Psoas muscle (tissue), 8 donors: ENCODE data around the gene PMEPA1. TPM values are rescaled to one million over a fixed set of nuclear protein-coding genes. Genes with fewer than 3 reads are reported as not detected.

Experiments
- ATAC-seq, 4 donors: fragments of 200-7000 bp; cut with Tn5 transposase; one replicate each; pipeline ENCODE4 v1.9.1; 2020; ENCODE audit warnings: moderate library complexity in 3 of 4, mild to moderate bottlenecking in 2 of 4
- DNase-seq, 2 donors: peaks; one replicate each; pipeline ENCODE4 v3.0.0-alpha.2; 2020
- H3K27ac ChIP-seq: fragments of 200-600 bp; one replicate; pipeline ENCODE4 v1.8.0; 2022
- H3K27me3 ChIP-seq, 3 donors: fragments of 200-600 bp in 1 of 3; one replicate each; pipeline versions ENCODE4 v1.6.1 to v1.8.0; 2013 to 2022; ENCODE audit warnings: low read length in 2 of 3, mild to moderate bottlenecking in 2 of 3, moderate library complexity in 1 of 3; ENCODE audit not compliant: insufficient read depth in 3 of 3
- H3K36me3 ChIP-seq, 2 donors: fragments of 200-600 bp in 1 of 2; one replicate each; pipeline versions ENCODE4 v1.6.1 to v1.8.0; 2013 to 2022; ENCODE audit warnings: low read depth in 1 of 2, mild to moderate bottlenecking in 1 of 2, moderate library complexity in 1 of 2; ENCODE audit not compliant: insufficient read depth in 1 of 2
- H3K4me1 ChIP-seq: fragments of 200-600 bp; one replicate; pipeline ENCODE4 v1.8.0; 2022
- H3K4me3 ChIP-seq: fragments of 200-600 bp; one replicate; pipeline ENCODE4 v1.8.0; 2022; ENCODE audit warnings: mild to moderate bottlenecking
- H3K9me3 ChIP-seq: fragments of 200-600 bp; one replicate; pipeline ENCODE4 v1.8.0; 2022
- WGBS, 3 donors: extraction: QIAGEN DNeasy Blood & Tissue Kit; methylation state at CpG; one replicate each; pipeline versions ENCODE4 v1.1.6 to v1.1.7; 2013; 5-methylcytosine and 5-hydroxymethylcytosine counted together
- intact Hi-C, 2 donors: fragments of 100-400 bp; cut with DNase I; formaldehyde crosslinking; loops; one replicate each; pipeline versions ENCODE4 v1.11.0 to v1.14.2; 2022
- polyA plus RNA-seq, 3 donors: library from polyadenylated mRNA; stranded (reverse); fragments of 200-250 nt; gene quantifications; one replicate each; pipeline ENCODE4 v1.2.3, GENCODE V29; 2013
- total RNA-seq, 4 donors: library from RNA; stranded (reverse); fragmentation: NEBNext Ultra II Directional in 2 of 4; extraction: Animal tissue kit (Norgen Biotek cat#: 25700) in 2 of 4; gene quantifications; one replicate each; pipeline versions ENCODE4 v1.2.1 to v1.2.4, GENCODE V29; 2021 to 2023
- TF ChIP-seq, protein P1 (sequence below): fragments of 200-600 bp; IDR thresholded peaks from one replicate; pipeline ENCODE4 v1.8.0; 2022; ENCODE audit warnings: antibody characterized with exemption
- donor health status: healthy with polysubstance abuse.
- donor health status: DM: no; HTN: no; CAD: no; lungs with moderate emphysema.
- donor health status: Bipolar disorder and iron deficiency.
- donor health status: healthy.
- donor health status: DM: yes; HTN: yes; CAD: no.
- donor health status: DM: no; HTN: no; CAD: no.
- donor health status: DM: no; HTN: no; CAD: no.
- donor health status: DM: yes; HTN: yes; CAD: no.

Gene PMEPA1
- total and polyA plus RNA-seq, 7 donors = 8.9 to 34.0 (median 17.1) TPM

DNA sequence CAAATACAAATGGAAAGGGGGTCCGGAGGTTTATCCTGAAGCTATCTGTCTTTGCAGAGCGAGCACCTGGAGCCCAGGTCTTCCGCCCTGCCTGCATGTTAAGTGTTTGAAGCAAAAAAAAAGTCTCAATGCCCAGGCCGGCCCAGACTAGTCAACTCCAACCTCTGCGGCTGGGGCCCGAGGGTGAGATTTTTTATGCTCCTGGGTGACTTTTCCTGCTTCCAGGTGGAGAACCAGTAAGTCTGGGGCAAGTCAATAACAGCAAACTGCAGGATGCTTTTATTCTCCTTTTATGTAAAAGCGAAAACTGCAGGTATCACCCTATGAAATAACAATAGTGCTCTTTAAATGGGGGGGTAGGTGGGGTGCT lies 87.6 kb downstream of the PMEPA1 start:
- H3K27me3 ChIP-seq = peaks cover 0 to 2% (median 0%) of the 10 kb centered on the region in 3 donors
- H3K4me3 ChIP-seq = no peak overlapping the region
- peaks cover 6% of the 10 kb centered on the region for H3K9me3 ChIP-seq
- no peaks in the 10 kb centered on the region for H3K36me3 ChIP-seq
- intact Hi-C loops = no loop called here
- H3K4me1 ChIP-seq = no peaks in the 10 kb centered on the region
- ATAC-seq = no peak
- H3K27ac ChIP-seq = no peak overlapping the region
- TF ChIP-seq, protein P1, sequence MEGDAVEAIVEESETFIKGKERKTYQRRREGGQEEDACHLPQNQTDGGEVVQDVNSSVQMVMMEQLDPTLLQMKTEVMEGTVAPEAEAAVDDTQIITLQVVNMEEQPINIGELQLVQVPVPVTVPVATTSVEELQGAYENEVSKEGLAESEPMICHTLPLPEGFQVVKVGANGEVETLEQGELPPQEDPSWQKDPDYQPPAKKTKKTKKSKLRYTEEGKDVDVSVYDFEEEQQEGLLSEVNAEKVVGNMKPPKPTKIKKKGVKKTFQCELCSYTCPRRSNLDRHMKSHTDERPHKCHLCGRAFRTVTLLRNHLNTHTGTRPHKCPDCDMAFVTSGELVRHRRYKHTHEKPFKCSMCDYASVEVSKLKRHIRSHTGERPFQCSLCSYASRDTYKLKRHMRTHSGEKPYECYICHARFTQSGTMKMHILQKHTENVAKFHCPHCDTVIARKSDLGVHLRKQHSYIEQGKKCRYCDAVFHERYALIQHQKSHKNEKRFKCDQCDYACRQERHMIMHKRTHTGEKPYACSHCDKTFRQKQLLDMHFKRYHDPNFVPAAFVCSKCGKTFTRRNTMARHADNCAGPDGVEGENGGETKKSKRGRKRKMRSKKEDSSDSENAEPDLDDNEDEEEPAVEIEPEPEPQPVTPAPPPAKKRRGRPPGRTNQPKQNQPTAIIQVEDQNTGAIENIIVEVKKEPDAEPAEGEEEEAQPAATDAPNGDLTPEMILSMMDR = no peak
- DNase-seq = no peak
- WGBS, 3 donors = 85 to 90% (median 86%) methylated on average over 7 of the region's 7 CpGs

DNA sequence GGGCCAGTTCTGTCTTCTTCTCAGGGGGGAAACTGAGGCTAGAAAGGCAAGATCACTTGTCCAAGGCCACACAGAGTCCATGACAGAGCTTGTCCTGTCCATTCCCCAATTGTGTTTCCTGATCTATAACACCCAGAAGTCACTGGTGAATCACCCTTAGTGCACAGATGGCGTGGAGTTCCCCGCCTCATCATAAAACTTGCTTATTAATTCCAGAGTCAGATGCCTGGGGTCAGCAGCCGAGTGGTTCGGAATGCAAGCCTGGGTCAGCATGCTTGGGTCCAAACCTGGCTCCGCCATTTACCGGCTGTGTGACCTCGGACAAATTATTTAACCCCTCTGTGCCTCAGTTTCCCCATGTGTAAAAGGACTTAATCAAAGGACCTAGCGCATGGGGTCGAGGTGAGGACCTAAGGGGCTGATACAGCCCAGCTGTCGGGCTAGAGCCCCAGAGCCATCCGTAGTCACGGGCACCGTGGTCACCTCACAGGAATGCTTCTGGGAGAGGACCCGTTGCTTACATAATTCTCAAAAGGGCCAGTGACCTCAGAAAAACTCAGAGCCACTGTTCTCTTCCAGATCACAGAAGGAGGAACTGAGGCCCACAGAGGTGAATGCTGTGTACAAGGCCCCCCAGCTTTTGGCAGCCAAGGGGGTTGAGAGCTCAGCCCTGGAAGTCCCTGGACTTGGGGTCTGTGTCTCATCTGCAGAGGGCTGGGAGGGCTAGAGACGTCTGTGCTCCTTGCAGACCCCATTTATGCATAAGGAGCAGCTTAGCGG lies 88.2 kb downstream of the PMEPA1 start:
- WGBS, 3 donors = 86 to 88% (median 86%) methylated on average over 16 of the region's 16 CpGs
- Histone ChIP-seq H3K9me3 (peaks cover 6% of the 10 kb centered on the region), H3K4me1 (no peaks in the 10 kb centered on the region), H3K27me3 (peaks cover 0 to 2% (median 0%) of the 10 kb centered on the region in 3 donors), H3K4me3 (no peak overlapping the region), H3K27ac (no peak overlapping the region), H3K36me3 (no peaks in the 10 kb centered on the region)
- intact Hi-C loops = no loop called here
- no peak for ATAC-seq
- DNase-seq = no peak
- TF ChIP-seq, protein P1 = no peak

DNA sequence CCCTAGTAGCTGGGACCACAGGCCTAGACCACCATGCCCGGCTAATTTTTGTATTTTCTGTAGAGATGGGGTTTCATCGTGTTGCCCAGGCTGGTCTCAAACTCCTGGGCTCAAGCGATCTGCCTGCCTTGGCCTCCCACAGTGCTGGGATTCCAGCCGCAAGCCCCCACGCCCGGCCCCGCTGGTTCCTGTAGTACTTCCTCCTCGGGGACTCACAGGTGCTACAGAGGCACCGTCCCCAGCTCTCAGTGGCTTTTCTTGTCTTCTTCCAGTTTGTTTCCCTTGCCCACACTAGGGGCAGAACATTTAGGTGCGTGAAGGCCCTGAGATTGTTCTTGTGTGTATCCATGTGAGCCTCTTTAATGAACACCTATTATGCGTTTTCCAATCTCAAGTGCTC lies 88.8 kb downstream of the PMEPA1 start:
- H3K27ac ChIP-seq = no peak overlapping the region
- H3K4me1 ChIP-seq = no peaks in the 10 kb centered on the region
- intact Hi-C loops = no loop called here
- 77 to 83% (median 80%) methylated on average over 11 of the region's 11 CpGs for WGBS, 3 donors
- no peaks in the 10 kb centered on the region for H3K36me3 ChIP-seq
- no peak overlapping the region for H3K4me3 ChIP-seq
- no peak for ATAC-seq
- H3K27me3 ChIP-seq = peaks cover 0 to 2% (median 0%) of the 10 kb centered on the region in 3 donors
- H3K9me3 ChIP-seq = peaks cover 6% of the 10 kb centered on the region
- DNase-seq = no peak
- TF ChIP-seq, protein P1 = no peak

DNA sequence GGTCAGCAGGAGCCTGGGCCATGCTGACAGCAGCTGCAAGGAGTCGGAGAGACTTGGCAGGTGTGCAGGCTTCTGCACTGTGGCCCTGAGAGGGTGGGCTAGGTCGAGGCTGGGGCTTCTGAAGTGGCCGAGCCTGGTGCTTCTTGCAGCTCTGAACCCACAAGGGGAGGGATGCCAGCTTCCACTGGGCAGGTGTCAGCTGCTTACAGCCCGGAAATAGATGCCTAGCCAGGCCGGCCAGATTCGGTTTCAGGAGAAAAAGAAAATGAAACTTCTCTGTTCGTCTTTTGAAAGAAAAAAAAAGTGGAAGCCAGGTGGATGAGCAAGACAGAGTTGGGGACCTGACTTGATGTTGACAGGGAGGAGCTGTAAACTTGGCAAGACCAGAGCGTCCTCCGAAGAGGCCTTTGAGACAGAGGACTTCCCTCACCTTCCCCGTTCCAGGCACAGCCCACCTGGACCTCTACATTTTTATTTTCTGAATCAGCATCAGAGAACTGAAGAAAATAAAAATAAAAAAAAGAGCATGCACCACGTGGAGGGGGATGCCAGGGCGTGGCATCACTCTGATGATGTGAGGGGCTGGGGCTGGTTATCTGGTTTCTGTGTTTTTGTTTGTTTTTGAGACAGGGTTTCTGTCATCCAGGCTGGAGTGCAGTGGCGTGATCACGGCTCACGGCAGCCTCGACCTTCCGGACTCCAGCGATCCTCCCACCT lies 89.4 kb downstream of the PMEPA1 start, which contains the start of gene ZBP1:
TSS of gene ZBP1 (minus strand) at position 153 of the 717 bp plus-strand sequence. CDS start at position 22, 131 bp downstream.
- DNase-seq (no peak), ATAC-seq (no peak)
- Histone ChIP-seq H3K36me3 (no peaks in the 10 kb centered on the region), H3K27ac (no peak within 1 kb of the TSS), H3K27me3 (no peaks in the 10 kb centered on the region), H3K4me1 (no peaks in the 10 kb centered on the region), H3K4me3 (no peak within 1 kb of the TSS), H3K9me3 (peaks cover 6% of the 10 kb centered on the region)
- 42 to 53% (median 50%) methylated on average over 18 of the region's 18 CpGs for WGBS, 3 donors
- TF ChIP-seq, protein P1 = no peak
- intact Hi-C loops = no loop called here
